HG03439 (cell line): ENCODE data around the gene ADAT2.

Experiments
- ATAC-seq: cut with Tn5 transposase; IDR thresholded peaks from one replicate; pipeline ENCODE4 v1.9.1; 2021; ENCODE audit warnings: mild to moderate bottlenecking, moderate library complexity; ENCODE audit not compliant: unreplicated experiment

ADAT2 gene

GRCh38 chr6:143441680-143442545 is 8.6 kb downstream of the ADAT2 start:
- ATAC-seq = no peak

DNA sequence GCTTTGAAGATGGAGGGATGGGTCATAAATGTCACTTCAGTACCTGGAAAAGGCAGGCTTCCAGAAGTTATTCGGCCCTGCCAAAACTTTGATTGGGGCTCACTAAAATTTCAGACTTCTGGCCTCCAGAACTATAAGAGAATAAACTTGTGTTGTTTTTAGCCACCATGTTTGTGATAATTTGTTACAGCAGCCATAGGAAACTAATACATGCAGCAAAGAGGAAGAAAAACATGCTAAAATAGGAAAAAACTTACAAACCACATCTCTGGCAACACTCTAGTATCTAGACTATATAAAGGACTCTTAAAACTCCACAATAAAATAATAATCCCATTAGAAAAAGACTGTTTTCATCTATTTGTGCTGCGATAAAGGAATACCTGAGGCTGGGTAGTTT is 9.5 kb downstream of the ADAT2 start:
- no peak for ATAC-seq

DNA sequence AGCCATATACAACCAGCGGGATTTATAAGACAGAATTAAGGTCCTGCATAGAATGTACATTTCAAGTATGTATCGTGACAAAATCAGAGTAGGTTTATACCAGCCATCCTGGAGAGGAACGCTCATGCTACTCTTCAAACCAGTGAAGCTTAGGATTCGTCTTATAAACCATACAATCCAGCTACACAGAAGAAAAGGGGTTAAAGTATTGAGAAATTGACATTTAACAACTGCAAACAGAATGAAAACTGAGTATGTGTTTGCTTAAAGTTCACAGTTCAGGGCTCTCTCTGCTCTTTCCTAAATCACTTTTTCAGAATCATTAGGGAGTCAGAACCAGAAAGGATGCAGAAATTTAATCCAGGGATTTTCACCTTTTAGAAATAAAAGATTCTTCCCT is 17.9 kb downstream of the ADAT2 start:
- ATAC-seq = no peak

- no peak for ATAC-seq
These were observed 19.3 kb downstream of the ADAT2 start for GRCh38 chr6:143431226-143431625.

DNA sequence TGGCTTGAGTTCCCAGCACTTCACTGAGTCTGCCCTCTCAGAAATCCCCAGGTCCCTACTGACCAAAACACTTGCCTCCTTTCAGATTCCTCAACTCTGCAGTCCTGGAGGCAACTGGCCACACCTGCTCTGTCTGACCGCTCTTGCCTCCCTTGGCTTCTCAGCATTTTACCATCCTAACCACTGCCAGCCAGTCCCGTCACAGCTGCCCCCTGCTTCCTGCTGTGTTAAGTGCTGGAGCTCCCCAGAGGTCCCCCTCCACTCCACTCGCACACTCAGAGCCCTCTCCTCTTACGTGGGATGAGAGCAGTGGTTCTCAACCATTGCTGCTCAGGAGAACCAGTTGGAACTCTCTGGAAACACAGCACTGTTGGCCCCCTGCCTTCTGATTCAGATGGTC is 20.5 kb downstream of the ADAT2 start:
- no peak for ATAC-seq

GRCh38 chr6:143427109-143427817 is 23.2 kb downstream of the ADAT2 start:
- peak; percentile 100 for ATAC-seq

DNA sequence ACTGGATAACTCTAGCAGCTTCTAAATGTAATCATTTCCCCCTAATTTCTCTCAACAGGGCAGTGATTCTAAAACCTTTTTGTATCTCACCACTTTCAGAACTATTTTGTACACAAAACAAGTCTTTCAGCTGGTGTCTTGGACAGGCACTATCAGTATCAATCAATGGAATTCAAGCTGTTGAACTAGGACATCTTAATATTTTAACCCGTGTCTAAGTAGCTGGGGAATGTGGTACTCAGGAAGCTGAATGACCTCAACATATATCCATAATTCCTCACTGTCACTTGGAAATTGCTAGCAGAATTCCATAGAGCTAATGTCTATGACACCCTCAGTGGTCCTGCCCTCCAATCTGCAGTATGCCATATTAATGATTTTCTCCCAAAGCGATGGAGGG is 24.5 kb downstream of the ADAT2 start:
- ATAC-seq = no peak

GRCh38 chr6:143419526-143419925 is 31.0 kb downstream of the ADAT2 start:
- no peak for ATAC-seq

GRCh38 chr6:143414769-143415168 is 35.7 kb downstream of the ADAT2 start:
- no peak for ATAC-seq

- ATAC-seq = no peak
These were observed 39.6 kb downstream of the ADAT2 start for GRCh38 chr6:143410859-143411270.

- ATAC-seq = no peak
These were observed 41.7 kb downstream of the ADAT2 start for GRCh38 chr6:143408787-143409162.

- no peak for ATAC-seq
These were observed 42.2 kb downstream of the ADAT2 start for GRCh38 chr6:143408151-143408786.

DNA sequence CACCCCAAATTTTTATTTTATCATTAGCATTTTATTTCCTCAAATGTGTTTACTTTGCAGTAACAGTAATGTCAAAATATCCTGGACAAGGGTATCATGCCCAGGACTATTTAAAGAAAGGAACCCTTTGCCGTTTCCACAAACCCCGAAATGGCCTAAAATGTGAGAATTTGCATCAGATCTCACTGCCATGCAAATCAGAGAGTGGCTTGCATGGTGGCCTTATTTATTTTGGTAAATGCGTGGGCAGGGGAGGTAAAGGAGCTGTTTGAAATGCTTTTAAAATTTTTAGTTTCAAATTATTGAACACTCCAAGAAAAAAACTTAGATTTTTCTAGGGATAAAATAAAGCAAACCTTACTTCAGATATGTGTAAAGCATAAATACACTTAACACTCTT is 43.8 kb downstream of the ADAT2 start:
- ATAC-seq = no peak

DNA sequence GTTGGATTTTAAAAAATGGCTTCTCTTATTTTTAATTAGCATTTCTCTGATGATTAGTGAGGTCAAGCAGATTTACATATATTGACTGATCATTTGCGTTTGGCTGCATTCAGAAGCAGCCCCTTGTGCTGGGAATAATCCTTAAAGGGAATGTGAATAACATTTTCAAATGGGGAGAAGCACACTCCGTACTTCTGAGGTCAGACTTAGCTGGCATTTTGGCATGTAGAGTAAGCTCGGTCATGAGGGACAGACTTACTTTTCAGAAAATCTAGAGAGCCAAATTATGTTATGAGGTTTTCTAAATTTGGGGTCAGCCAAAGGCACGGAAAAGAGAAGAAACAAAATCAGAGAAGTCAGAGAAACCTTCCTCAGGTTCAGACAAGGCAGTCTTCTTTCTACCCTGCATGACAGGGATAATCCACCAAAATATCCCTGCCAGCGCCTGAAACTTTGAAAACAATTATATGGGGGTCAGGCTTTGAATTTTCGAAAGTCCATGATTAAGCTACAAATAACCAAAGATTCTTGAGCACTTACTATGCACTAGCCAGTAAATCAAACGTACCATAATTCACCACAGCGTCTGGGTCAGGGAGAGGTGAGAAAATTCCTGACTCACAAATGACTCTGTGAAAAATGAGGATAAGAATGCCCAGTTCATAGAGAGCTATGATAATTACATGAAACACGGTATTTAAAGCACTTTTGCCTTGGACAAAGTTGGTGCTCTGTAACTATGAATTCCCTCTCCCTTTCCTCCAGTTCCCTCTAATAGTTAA is 44.9 kb downstream of the ADAT2 start:
- ATAC-seq = no peak

DNA sequence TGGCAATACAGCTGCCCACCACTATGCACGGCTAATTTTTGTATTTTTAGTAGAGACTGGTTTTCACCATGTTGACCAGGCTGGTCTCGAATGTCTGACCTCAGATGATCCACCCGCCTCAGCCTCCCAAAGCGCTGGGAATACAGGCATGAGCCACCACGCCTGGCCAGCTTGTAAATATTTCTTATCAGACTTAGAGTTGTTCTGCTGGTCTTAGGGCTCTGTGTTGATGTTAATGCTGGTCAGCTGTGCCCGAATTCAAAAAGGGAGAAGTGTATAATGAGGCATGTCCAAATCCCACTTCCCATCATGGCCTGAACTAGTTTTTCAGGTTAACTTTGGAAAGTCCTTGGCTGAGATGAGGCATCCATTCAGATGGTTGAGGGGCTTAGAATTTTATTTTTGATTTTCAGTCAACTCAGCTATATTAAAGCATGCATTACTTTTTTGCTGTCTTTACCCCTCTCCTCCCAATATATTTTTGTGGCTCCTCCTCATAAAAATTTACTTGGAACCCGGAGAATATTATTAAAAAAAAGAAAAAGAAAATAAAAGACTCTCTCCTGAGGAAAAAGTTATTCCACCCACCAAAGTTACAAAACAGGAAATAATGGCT is 47.7 kb downstream of the ADAT2 start:
- ATAC-seq = no peak

DNA sequence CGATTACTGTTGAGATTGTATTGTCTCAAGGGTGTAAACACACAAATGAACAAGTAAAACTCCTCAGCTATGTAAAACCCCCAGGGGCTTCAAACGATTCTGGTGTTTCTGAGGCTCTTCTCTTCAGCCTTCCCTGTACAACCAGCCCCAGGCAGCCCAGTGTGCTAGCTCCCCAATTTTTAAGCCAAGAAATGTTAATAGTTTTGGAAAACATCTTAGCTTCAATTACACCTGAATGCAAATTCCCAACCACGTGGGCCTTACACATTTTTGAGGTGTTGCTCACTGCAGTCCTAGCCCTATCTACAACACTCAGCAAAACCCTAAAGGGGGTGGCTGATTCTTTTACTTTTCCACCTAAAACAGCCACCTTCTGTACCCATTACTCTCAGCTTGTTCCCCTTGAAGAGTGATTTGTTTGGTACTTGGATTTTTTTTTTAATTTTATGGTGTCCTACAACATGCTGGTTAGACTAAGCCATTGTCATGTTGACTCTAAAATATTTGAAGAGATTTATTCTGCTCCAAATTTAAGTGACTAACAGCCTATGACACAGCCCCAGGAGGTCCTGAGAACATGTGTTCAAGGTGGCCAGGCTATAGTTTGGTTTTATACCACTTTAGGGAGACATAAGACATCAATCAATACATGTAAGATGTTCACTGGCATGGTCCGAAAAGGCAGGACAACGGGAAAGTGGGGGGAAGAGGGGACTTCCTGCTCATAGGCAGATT is 48.7 kb downstream of the ADAT2 start:
- ATAC-seq = no peak

DNA sequence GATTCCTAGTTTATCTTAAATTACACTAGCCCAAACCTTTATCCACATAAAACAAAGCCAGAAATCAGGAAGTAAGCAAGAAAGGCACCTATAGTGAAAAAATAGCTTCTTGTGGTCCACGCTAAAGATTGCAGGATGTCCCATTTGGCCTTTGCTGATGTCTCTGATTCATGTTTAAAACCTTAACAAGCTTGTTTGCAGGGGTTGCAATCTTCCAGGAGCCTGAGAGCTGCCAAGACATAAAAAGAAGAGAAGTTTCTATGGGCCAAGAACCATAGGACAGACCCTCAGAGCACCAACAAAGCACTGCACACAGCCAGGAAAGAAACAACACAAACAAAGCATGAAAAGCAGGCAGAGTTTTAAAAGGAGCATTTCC is 49.4 kb downstream of the ADAT2 start:
- no peak for ATAC-seq

DNA sequence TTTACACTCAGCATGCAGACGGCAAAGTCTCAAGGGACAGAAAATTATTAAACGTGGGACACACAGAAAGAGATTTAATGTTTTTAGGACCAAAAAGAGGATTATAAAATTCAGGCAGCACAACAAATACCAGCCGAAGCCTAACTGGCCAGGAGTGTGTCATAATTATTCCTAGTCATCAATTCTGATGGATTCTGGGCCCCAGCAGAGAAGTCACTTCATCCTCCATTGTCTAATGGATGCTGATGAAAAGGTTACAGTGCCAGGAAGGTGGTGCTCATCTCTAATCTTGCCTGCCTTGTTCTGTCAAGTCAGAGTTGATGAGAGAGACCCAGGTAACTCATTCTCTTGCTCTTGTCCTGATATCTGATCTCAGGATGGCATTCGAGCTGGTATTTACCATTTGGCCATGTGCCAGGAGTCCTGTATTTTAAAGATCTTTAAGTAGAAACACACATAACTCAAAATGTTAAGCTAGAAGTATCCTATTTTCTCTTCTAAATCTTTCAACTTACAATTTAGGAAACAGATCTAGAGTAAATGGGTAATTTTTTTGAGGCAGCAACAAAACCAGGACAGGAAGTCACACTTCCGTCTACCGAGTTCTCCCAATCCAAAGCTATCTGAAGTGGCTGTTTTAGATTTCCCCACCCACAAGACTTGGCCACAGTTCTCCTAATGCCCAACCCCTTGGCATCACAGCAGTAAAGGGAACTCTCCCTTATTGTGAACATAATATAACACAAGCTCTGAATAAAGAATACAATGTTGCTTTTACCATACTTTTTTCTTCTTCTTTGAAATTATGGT is 50.0 kb downstream of the ADAT2 start:
- no peak for ATAC-seq

DNA sequence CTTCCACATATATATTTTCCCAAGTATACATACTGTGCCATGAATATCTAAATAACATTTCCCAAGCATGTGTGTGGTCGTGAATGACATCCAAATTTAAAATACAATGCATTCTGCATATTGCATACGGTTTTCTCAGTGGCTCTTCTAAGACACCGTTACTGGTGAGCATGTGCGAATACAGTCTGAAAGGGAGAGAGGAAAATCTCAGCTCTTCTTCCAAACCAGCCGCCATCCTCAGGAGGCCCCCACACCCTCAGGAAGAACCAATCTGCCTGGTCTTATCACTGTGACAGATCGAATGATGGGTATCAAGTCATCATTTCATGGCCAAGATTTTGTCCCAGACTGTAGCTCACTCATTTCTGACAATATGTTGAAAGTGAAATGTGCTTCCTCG is 50.7 kb downstream of the ADAT2 start:
- ATAC-seq = no peak
